DOHH2 (cell line): Measurements from ENCODE around the gene VPS4B.

ENCODE experiments used
- CTCF ChIP-seq: fragments of 200-600 bp; sonication (generic); IDR thresholded peaks from one replicate; pipeline ENCODE4 v1.5.1; 2014; ENCODE audit warnings: antibody characterized with exemption, mild to moderate bottlenecking, low read depth, low read length; ENCODE audit not compliant: poor library complexity, severe bottlenecking
- EZH2phosphoT487 ChIP-seq: fragments of 200-600 bp; sonication (generic); IDR thresholded peaks from 2 replicates; pipeline ENCODE4 v1.6.1; 2017; ENCODE audit warnings: borderline replicate concordance, mild to moderate bottlenecking, antibody characterized with exemption, low read length, moderate library complexity, mixed read lengths

DNA sequence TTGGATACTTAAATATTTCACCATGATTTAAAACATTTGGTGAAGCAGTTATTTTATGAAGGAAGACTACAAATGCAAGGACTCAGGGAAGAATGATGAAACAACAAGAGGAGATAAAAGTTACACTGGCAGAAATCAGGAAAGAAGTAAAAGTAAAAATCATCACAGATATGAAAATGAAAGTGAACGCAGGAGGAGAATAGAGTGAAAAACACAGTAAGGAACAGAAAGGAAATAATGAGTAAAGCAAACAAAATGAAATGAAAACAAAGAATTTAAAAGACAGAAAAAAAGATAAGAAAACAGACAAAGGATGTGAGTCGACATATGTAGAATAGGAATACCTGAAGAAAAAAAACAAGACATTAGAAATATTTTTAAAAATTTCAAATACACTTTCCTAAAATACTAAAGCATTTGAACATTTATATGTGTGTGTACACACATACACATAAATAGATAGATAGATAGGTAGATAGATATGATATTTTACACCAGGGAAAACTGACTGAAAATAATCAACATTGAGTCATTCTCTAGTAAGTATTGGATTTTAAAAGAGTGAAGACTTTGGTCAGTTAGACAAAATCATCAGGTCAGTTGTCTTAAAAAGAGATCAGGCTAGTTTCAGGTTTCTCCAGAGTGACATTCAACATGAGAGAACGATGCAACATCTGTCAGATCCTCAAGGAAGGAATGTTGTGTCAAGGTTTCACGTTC, 43.2 kb downstream of the VPS4B start:
- TF ChIP-seq EZH2phosphoT487, result no peak
- no peak for TF ChIP-seq CTCF
